Skeletal muscle cell (primary cell): ENCODE data around the gene NCKAP5L.

ENCODE experiments used
- DNase-seq: peaks from one replicate; pipeline ENCODE4 v3.0.0-alpha.2; 2010; ENCODE audit warnings: low read depth
- H3K4me3 ChIP-seq: 2 replicates; pipeline ENCODE4 v1.5.1; 2011; ENCODE audit warnings: low read depth, mild to moderate bottlenecking, control low read depth, low read length, moderate library complexity

NCKAP5L gene

GRCh38 chr12:49827051-49827400, 1.2 kb downstream of the NCKAP5L start:
- H3K4me3 ChIP-seq: peak overlapping the region; percentile 86
- no peak for DNase-seq

DNA sequence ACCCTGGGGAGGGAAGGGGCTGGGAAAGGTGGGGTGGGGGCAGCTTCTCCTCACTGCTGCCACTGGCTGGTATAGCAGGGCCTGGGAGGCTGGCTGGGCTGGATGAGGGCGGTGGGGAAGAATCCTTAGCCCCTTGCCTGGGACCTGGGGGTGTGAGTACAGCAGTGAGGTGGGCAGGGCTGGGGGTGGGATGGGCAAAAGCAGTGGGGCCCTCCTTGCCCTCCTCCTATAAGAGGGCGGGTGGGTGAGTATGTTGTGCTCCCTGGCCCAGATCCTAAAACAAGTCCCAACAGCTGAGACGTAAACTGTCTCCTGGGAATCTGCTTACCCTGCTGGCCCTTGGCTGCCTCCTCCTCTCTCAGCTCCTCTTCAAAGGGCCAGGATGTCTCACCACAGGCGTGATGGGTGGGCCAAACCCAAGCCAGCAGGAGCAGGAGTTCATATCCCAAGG, 2.2 kb downstream of the NCKAP5L start:
- peak overlapping the region; percentile 86 for H3K4me3 ChIP-seq
- DNase-seq: peak; percentile 67

GRCh38 chr12:49825360-49825970, 2.7 kb downstream of the NCKAP5L start:
- H3K4me3 ChIP-seq: peak overlapping the region; percentile 31
- DNase-seq: peak; percentile 57

GRCh38 chr12:49824895-49825294, 3.3 kb downstream of the NCKAP5L start:
- DNase-seq: no peak
- H3K4me3 ChIP-seq: peak overlapping the region; percentile 31

- DNase-seq: no peak
- H3K4me3 ChIP-seq: no peak overlapping the region
These were observed 3.8 kb downstream of the NCKAP5L start for GRCh38 chr12:49824416-49824815.

DNA sequence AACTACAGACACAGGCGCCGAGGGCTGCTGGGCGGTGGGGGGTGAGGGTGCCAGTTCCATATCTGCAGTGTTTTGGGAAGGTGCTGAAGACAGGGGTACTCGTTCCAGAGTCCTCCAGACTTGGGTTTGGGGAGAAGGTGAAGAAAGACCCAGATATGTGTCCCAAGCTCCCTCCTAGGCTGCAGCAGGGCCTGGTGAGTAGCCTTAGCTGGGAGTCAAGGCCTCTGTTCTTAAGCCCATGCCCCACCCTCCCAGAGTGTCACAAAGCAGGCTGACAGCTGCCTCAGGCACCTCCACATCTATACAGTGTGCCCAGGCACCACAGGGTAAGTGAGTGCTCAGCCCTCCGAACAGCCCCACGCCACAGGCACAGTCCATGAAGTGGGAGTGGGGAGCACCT, 4.3 kb downstream of the NCKAP5L start:
- DNase-seq: no peak
- H3K4me3 ChIP-seq: no peak overlapping the region

GRCh38 chr12:49823350-49823749, 4.9 kb downstream of the NCKAP5L start:
- DNase-seq: no peak
- no peak overlapping the region for H3K4me3 ChIP-seq

- no peak for DNase-seq
- no peak overlapping the region for H3K4me3 ChIP-seq
These were observed 6.6 kb downstream of the NCKAP5L start for GRCh38 chr12:49821373-49822287.

DNA sequence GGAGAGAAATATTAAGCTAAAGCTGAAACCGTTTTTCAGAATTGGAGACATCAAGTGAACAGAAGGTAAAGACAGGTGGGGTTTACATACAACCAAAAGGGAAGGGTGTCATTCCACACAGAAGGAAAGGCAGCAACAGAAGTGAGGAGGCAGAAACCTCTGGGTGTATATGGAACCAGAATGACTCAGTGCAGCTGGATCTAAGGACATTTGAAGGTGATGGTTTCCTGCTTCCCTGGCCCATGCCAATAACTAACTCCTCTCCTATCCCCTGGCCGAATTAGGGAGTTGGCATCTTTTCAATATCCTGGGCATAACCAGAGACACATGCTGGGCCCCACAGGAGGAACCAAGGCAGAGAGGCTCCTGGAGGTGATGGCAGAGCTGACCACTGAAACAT, 8.4 kb downstream of the NCKAP5L start:
- H3K4me3 ChIP-seq: no peak overlapping the region
- no peak for DNase-seq

GRCh38 chr12:49818241-49818895, 9.8 kb downstream of the NCKAP5L start:
- DNase-seq: no peak
- no peak overlapping the region for H3K4me3 ChIP-seq

DNA sequence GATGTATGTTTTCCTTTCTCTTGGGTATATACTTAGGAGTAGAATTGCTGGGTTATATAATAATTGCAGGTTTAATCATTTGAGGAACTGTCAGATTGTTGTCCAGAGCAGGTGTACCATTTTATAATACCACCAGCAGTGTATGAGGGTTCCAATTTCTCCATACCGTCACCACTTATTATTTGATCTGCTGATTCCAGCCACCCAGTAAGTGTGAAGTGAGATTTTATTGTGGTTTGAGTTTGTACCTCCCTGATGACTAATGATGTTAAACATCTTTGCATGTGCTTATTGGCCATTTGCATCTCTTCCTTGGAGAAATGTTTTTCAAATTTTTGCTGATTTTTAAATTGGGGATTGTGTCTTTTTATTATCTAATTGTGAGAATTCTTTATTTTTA, 15.1 kb downstream of the NCKAP5L start:
- H3K4me3 ChIP-seq: no peak overlapping the region
- no peak for DNase-seq

GRCh38 chr12:49811961-49812401, 16.2 kb downstream of the NCKAP5L start:
- no peak for DNase-seq
- no peak overlapping the region for H3K4me3 ChIP-seq

DNA sequence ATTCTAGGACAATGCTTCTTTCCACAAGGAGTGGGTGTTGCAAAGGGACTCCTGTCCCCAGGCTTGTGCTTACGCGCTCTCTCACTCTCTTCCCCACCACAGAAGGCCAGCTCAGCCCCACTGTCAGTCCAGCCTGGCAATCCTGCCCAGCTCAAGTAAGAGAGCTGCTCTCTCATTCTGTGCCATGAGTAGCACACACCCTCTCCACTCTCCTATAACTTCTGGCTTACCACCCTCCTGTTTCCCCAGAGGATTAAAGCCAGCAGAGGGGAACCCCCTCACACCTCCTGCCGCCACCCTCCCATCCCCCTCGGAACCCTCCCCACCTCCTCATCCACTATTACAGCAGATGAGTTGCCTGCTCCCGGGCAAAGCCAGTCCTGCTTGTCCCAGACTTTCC, 17.1 kb downstream of the NCKAP5L start:
- no peak overlapping the region for H3K4me3 ChIP-seq
- DNase-seq: no peak

DNA sequence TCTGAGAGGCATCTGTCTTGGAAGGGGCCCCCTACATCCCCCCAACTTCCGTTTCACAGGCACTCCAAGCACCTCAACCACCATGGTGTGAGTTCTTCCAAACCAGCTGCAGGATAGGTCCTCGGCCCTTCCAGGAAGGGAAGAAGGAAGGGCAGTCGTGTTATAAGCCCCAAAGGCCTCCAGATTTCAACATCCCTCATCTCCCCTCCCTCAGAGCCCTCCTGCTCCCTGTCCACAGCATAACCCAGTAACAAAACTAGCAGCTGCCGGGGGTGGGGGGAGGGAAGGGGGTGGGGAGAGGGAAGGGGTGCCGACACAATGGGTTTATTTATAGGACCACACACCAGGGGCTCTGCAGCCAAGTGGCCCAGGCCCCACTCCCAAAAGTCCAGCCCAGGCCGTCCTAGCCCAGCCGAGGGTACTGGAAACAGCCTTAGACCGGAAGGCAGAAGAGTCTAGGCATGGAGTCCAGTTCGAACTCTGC, 18.3 kb downstream of the NCKAP5L start:
- DNase-seq: no peak
- H3K4me3 ChIP-seq: no peak overlapping the region

DNA sequence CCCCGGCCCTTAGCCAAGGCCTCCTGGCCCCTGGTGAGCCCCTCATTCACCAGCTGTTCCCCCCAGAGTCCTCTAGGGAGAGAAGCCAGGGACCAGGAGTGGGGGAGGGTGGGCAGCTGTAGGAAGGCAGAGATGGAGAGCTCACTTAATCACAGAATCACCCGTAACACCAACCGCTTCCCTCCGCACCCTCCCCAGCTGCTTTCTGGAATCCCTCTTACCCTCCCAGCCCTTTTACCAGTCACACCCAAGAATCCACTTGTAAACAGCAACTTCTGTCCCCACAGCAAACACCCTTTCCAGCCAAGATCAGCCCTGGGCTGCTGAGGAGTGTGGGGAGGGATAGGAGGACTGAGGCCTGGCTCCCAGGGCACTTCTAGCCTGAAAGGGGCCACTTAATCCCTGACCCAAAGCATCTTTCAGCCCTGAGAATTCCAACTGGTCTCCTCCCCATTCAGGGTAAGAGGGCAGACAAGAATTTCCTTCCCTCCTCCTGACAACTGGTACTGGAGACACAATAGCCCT, 18.8 kb downstream of the NCKAP5L start:
- DNase-seq: peak; percentile 58
- H3K4me3 ChIP-seq: no peak overlapping the region

DNA sequence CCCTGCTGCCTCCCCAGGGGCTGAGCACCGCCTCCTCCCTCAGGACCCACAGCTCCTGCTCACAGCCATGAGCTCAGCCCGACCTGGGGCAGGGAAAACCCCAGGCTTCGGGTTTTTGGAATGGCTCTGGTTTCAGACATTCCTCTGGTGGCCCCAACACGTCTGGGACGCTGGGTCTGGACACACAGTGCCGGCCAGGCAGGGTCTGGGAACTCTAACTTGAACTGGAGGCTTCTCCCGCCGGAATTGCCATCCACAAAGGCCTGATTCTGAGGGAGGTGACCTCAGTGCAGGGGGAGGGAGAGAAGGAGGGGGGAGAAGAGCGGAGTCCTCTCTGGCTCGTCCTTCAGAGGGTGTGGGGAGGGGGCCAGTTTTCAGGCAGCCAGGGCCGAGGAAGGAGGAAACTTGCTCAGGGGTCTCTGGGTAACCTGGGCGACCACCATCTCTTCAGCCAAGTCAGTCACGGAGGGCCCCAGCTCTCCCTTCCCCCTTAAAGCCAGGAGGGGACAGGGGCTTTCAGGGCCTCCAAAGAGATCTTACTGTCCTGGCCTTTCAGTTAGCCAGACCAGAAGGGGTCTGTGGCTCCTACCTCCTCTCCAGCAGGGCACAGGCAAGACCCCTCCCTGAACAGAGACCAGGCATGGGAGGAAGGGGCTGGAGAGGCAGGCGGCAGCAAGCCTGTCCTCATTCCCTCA, 19.4 kb downstream of the NCKAP5L start:
- DNase-seq: no peak

DNA sequence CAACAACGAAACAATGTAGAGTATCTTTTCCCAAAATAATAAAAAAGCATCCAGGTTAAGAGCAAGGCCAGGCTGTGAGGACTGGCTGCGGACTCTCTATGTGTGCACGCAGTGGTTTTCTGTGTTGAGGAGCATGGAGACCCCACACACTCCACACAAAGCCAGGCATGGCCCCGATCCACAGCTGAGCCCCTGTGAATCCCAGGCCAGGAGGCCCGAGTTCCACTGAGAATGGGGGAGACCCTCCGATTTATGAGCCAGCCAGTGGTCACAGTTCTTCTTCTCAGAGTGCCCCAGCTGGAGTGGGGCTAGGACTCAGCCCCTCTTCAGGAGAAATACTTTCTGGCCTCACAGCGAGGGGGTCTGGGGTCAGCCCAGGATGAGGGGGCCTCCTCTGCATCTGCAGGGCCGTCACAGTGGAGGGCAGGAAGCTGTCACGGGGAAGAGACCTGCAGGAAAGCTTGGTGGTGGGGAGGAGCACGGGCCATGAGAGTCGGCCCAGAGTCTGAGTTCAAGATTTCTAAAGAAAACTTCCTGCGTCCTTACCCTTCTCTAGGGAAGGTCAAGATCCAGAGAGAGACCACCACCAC, 20.1 kb downstream of the NCKAP5L start:
- no peak for DNase-seq
- H3K4me3 ChIP-seq: no peak overlapping the region

More for the DNA sequence above, 19.4 kb downstream of the NCKAP5L start:
- H3K4me3 ChIP-seq: no peak overlapping the region

GRCh38 chr12:49806877-49807276, 21.3 kb downstream of the NCKAP5L start:
- DNase-seq: no peak
- no peak overlapping the region for H3K4me3 ChIP-seq

- DNase-seq: no peak
- no peak overlapping the region for H3K4me3 ChIP-seq
These were observed 21.8 kb downstream of the NCKAP5L start for GRCh38 chr12:49806321-49806813.
